WTC11 (cell line): ENCODE results near the gene CSNK1E. TPM values are rescaled to one million over a fixed set of nuclear protein-coding genes. Genes with fewer than 3 reads are reported as not detected.

Experiments
- ATAC-seq: fragments of 200-7000 bp; cut with Tn5 transposase; 2 replicates; pipeline ENCODE4 v1.10.0; 2021; ENCODE audit warnings: mild to moderate bottlenecking, moderate library complexity
- CTCF ChIA-PET: fragments of 300-600 bp; sonication (Branson Sonifier 250); formaldehyde crosslinking; loops from one replicate; lab custom pipeline; 2021; ENCODE audit warnings: antibody characterized with exemption; lab: Charles Lee
- POLR2A ChIA-PET: fragments of 350-600 bp; sonication (Branson Sonifier 250); formaldehyde crosslinking; loops from one replicate; lab custom pipeline; 2021; ENCODE audit warnings: antibody characterized with exemption; lab: Charles Lee
- DNase-seq: peaks from one replicate; pipeline ENCODE4 v3.0.0; 2021; ENCODE audit warnings: low spot score
- H3K27ac Mint-ChIP-seq: 2 replicates; pipeline ENCODE4 v1.8.0; 2021; ENCODE audit warnings: mixed read lengths
- H3K27me3 Mint-ChIP-seq: 2 replicates; pipeline ENCODE4 v1.8.0; 2021; ENCODE audit warnings: low read depth, mild to moderate bottlenecking, moderate library complexity, mixed read lengths
- H3K36me3 Mint-ChIP-seq: 2 replicates; pipeline ENCODE4 v1.8.0; 2021; ENCODE audit warnings: mixed read lengths
- H3K4me1 Mint-ChIP-seq: 2 replicates; pipeline ENCODE4 v1.8.0; 2022; ENCODE audit warnings: mixed read lengths
- H3K4me3 Mint-ChIP-seq: 2 replicates; pipeline ENCODE4 v1.8.0; 2021; ENCODE audit warnings: mild to moderate bottlenecking, moderate library complexity, mixed read lengths
- H3K9me3 Mint-ChIP-seq: 2 replicates; pipeline ENCODE4 v1.8.0; 2021; ENCODE audit warnings: mixed read lengths
- ARID4B ChIP-seq: sonication (generic); formaldehyde crosslinking; IDR thresholded peaks from 2 replicates; pipeline ENCODE4 v1.8.0; 2023; ENCODE audit warnings: missing genetic modification reagents, mild to moderate bottlenecking, borderline replicate concordance
- CDX4 ChIP-seq: fragments of 250-450 bp; sonication (Bioruptor Pico); IDR thresholded peaks from 2 replicates; pipeline ENCODE4 v1.9.0; 2021; ENCODE audit warnings: moderate library complexity, mild to moderate bottlenecking, inconsistent platforms, borderline replicate concordance
- CTCF ChIP-seq: fragments of 200-600 bp; IDR thresholded peaks from 2 replicates; pipeline ENCODE4 v1.8.0; 2022; ENCODE audit warnings: antibody characterized with exemption
- ERG ChIP-seq: fragments of 250-450 bp; sonication (Bioruptor Pico); IDR thresholded peaks from 2 replicates; pipeline ENCODE4 v1.8.0; 2021; ENCODE audit warnings: mild to moderate bottlenecking
- FOXP1 ChIP-seq: sonication (generic); formaldehyde crosslinking; IDR thresholded peaks from 2 replicates; pipeline ENCODE4 v1.8.0; 2022; ENCODE audit warnings: missing genetic modification reagents, mild to moderate bottlenecking, moderate library complexity, borderline replicate concordance
- IRF1 ChIP-seq: sonication (generic); formaldehyde crosslinking; IDR thresholded peaks from 2 replicates; pipeline ENCODE4 v1.8.0; 2023; ENCODE audit warnings: missing genetic modification reagents
- JAZF1 ChIP-seq: fragments of 250-450 bp; sonication (Bioruptor Pico); IDR thresholded peaks from 2 replicates; pipeline ENCODE4 v1.9.0; 2021; ENCODE audit warnings: moderate library complexity, mild to moderate bottlenecking, inconsistent platforms
- NFE2L1 ChIP-seq: sonication (generic); formaldehyde crosslinking; IDR thresholded peaks from 2 replicates; pipeline ENCODE4 v1.8.1; 2023; ENCODE audit warnings: missing genetic modification reagents
- OVOL2 ChIP-seq: fragments of 250-450 bp; sonication (Bioruptor Pico); IDR thresholded peaks from 2 replicates; pipeline ENCODE4 v1.9.0; 2021; ENCODE audit warnings: mild to moderate bottlenecking, borderline replicate concordance
- PRRX2 ChIP-seq: fragments of 250-450 bp; sonication (Bioruptor Pico); IDR thresholded peaks from 2 replicates; pipeline ENCODE4 v1.8.0; 2021; ENCODE audit warnings: mild to moderate bottlenecking
- SMAD3 ChIP-seq: sonication (generic); formaldehyde crosslinking; IDR thresholded peaks from 2 replicates; pipeline ENCODE4 v1.8.0; 2022; ENCODE audit warnings: missing genetic modification reagents, mild to moderate bottlenecking, borderline replicate concordance
- USF1 ChIP-seq: sonication (generic); formaldehyde crosslinking; IDR thresholded peaks from 2 replicates; pipeline ENCODE4 v1.8.0; 2022; ENCODE audit warnings: mild to moderate bottlenecking, missing genetic modification reagents
- ZNF121 ChIP-seq: sonication (generic); formaldehyde crosslinking; IDR thresholded peaks from 2 replicates; pipeline ENCODE4 v1.8.0; 2023; ENCODE audit warnings: missing genetic modification reagents
- ZNF281 ChIP-seq: sonication (generic); formaldehyde crosslinking; IDR thresholded peaks from 2 replicates; pipeline ENCODE4 v1.8.0; 2023; ENCODE audit warnings: mild to moderate bottlenecking, missing genetic modification reagents
- ZNF396 ChIP-seq: fragments of 250-450 bp; sonication (Bioruptor Pico); IDR thresholded peaks from 2 replicates; pipeline ENCODE4 v1.8.0; 2021; ENCODE audit warnings: mild to moderate bottlenecking, moderate library complexity, borderline replicate concordance
- ZNF423 ChIP-seq: fragments of 250-450 bp; sonication (Bioruptor Pico); IDR thresholded peaks from 2 replicates; pipeline ENCODE4 v2.1.2; 2022; ENCODE audit warnings: mild to moderate bottlenecking, moderate library complexity
- ZNF532 ChIP-seq: fragments of 250-450 bp; sonication (Bioruptor Pico); IDR thresholded peaks from 2 replicates; pipeline ENCODE4 v1.9.0; 2021; ENCODE audit warnings: mild to moderate bottlenecking, borderline replicate concordance
- total RNA-seq: library from RNA; stranded (reverse); gene quantifications from 3 replicates; pipeline ENCODE4 v1.2.3, GENCODE V29; 2021

CSNK1E gene
- total RNA-seq, 1 experiment from 2014 or later, result 265 TPM

GRCh38 chr22:38251341-38251692, 65.9 kb downstream of the CSNK1E start:
- CTCF ChIA-PET, result interaction anchor here (1.9 kb wide), 1 partner anchor 11 kb away, joined by 9 read pairs; no protein-coding TSS in a partner anchor

GRCh38 chr22:38250643-38251340, 66.4 kb downstream of the CSNK1E start:
- Mint-ChIP-seq H3K9me3 (no peaks in the 10 kb centered on the region; the same call in 1 of the 2 replicates), H3K27me3 (no peaks in the 10 kb centered on the region), H3K27ac (no peak overlapping the region), H3K4me3 (no peak overlapping the region), H3K4me1 (no peaks in the 10 kb centered on the region), H3K36me3 (peaks cover 25% of the 10 kb centered on the region)
- POLR2A ChIA-PET, result no interaction called here
- DNase-seq, result no peak
- ATAC-seq, result no peak
- CTCF ChIA-PET, result no interaction called here
- no peak for TF ChIP-seq NFE2L1 (CRISPR knock-in tag)
- TF ChIP-seq ZNF423 (CRISPR knock-in tag), result no peak
- no peak for TF ChIP-seq JAZF1 (CRISPR knock-in tag)
- TF ChIP-seq ARID4B, result no peak
- no peak for TF ChIP-seq CDX4 (CRISPR knock-in tag)
- TF ChIP-seq PRRX2 (CRISPR knock-in tag), result no peak
- no peak for TF ChIP-seq ERG
- no peak for TF ChIP-seq ZNF281 (CRISPR knock-in tag)
- TF ChIP-seq OVOL2 (CRISPR knock-in tag), result no peak
- TF ChIP-seq USF1, result no peak
- no peak for TF ChIP-seq FOXP1 (CRISPR knock-in tag)
- TF ChIP-seq ZNF121 (CRISPR knock-in tag), result no peak
- TF ChIP-seq ZNF532 (CRISPR knock-in tag), result no peak
- no peak for TF ChIP-seq CTCF

More at GRCh38 chr22:38251341-38251692, 65.9 kb downstream of the CSNK1E start:
- POLR2A ChIA-PET, result no interaction called here
- no peak overlapping the region for H3K27ac Mint-ChIP-seq
- H3K4me3 Mint-ChIP-seq, result no peak overlapping the region
- H3K9me3 Mint-ChIP-seq, result no peaks in the 10 kb centered on the region; the same call in 1 of the 2 replicates
- H3K36me3 Mint-ChIP-seq, result peaks cover 24% of the 10 kb centered on the region
- DNase-seq, result no peak
- no peak for TF ChIP-seq IRF1 (CRISPR knock-in tag)
- TF ChIP-seq ZNF396, result no peak
- no peak for TF ChIP-seq SMAD3 (CRISPR knock-in tag)
- no peaks in the 10 kb centered on the region for H3K4me1 Mint-ChIP-seq
- ATAC-seq, result no peak
- H3K27me3 Mint-ChIP-seq, result no peaks in the 10 kb centered on the region
